H1 (cell line): Measurements from ENCODE around the gene INSIG1. TPM values are rescaled to one million over a fixed set of nuclear protein-coding genes. Genes with fewer than 3 reads are reported as not detected.
A peak's percentile ranks its signal among the peaks of the same experiment; 100 is the strongest.

Experiments used
- CTCF ChIA-PET: fragments of 300-600 bp; sonication (Branson Sonifier 250); formaldehyde crosslinking; loops from one replicate; lab custom pipeline; 2021; ENCODE audit not compliant: partially characterized antibody; lab: Charles Lee
- POLR2A ChIA-PET: fragments of 300-600 bp; sonication (Branson Sonifier 250); formaldehyde crosslinking; loops from one replicate; lab custom pipeline; 2021; ENCODE audit warnings: inconsistent platforms; ENCODE audit not compliant: partially characterized antibody; lab: Charles Lee
- DNase-seq, 2 experiments: peaks; one replicate each; pipeline versions ENCODE4 v3.0.0 to v3.0.0-alpha.2; 2010 to 2022; ENCODE audit warnings: low spot score in 2 of 2, low read depth in 1 of 2, mixed read lengths in 1 of 2
- FAIRE-seq: peaks from 2 replicates; lab custom pipeline; 2011; peaks lifted over from hg19 to GRCh38; lab: Jason Lieb, UNC
- H2AFZ ChIP-seq: 2 replicates; pipeline ENCODE4 v1.8.1; 2012; ENCODE audit warnings: low read length, inconsistent platforms
- H2AK5ac ChIP-seq: 2 replicates; pipeline ENCODE4 v1.6.1; 2013; ENCODE audit warnings: low read depth, low read length
- H2BK120ac ChIP-seq: replicated peaks from 2 replicates; pipeline ENCODE3; 2013; ENCODE audit warnings: low read depth, low read length, inconsistent platforms
- H2BK12ac ChIP-seq: 2 replicates; pipeline ENCODE4 v1.6.1; 2013; ENCODE audit warnings: low read depth, low read length
- H2BK15ac ChIP-seq: 2 replicates; pipeline ENCODE4 v1.6.1; 2013; ENCODE audit warnings: low read length
- H2BK20ac ChIP-seq: 2 replicates; pipeline ENCODE4 v1.6.1; 2013; ENCODE audit warnings: low read length
- H2BK5ac ChIP-seq: 2 replicates; pipeline ENCODE4 v1.6.1; 2013; ENCODE audit warnings: low read depth, low read length
- H3K14ac ChIP-seq: 2 replicates; pipeline ENCODE4 v1.6.1; 2013; ENCODE audit warnings: inconsistent platforms; ENCODE audit not compliant: insufficient read length
- H3K18ac ChIP-seq: 2 replicates; pipeline ENCODE4 v1.6.1; 2013; ENCODE audit warnings: low read length; ENCODE audit errors: extremely low read depth
- H3K23ac ChIP-seq: 2 replicates; pipeline ENCODE4 v1.6.1; 2013; ENCODE audit warnings: inconsistent platforms; ENCODE audit not compliant: insufficient read length
- H3K23me2 ChIP-seq: 2 replicates; pipeline ENCODE4 v1.6.1; 2013; ENCODE audit warnings: low read depth, low read length
- H3K27ac ChIP-seq: 2 replicates; pipeline ENCODE4 v1.6.1; 2011; ENCODE audit warnings: low read depth, low read length, inconsistent platforms
- H3K27me3 ChIP-seq, 4 experiments: replicated peaks in 1 of 4; 1 replicate in 1 of 4; 2 replicates in 3 of 4; pipeline versions ENCODE4 v1.6.1 to v1.8.1; 2011 to 2013; ENCODE audit warnings: low read length in 3 of 4, mild to moderate bottlenecking in 3 of 4, inconsistent platforms in 2 of 4, mixed read lengths in 2 of 4, moderate library complexity in 1 of 4; ENCODE audit not compliant: control insufficient read depth in 3 of 4, insufficient read depth in 3 of 4; ENCODE audit errors: extremely low read depth in 1 of 4
- H3K36me3 ChIP-seq, 4 experiments: 2 replicates each; pipeline versions ENCODE4 v1.6.1 to v1.8.1; 2011 to 2013; ENCODE audit warnings: mild to moderate bottlenecking in 4 of 4, low read length in 3 of 4, moderate library complexity in 2 of 4, control low read depth in 1 of 4, inconsistent platforms in 1 of 4; ENCODE audit not compliant: insufficient read depth in 4 of 4, control insufficient read depth in 2 of 4
- H3K4ac ChIP-seq: replicated peaks from 2 replicates; pipeline ENCODE3; 2013; ENCODE audit warnings: low read length, low read depth, mixed read lengths, inconsistent platforms; ENCODE audit not compliant: insufficient read length
- H3K4me1 ChIP-seq, 4 experiments: replicated peaks in 1 of 4; 1 replicate in 1 of 4; 2 replicates in 3 of 4; pipeline versions ENCODE4 v1.6.1 to v1.8.1; 2011 to 2013; ENCODE audit warnings: low read length in 3 of 4, inconsistent platforms in 2 of 4, mixed read lengths in 1 of 4; ENCODE audit not compliant: insufficient read depth in 4 of 4, control insufficient read depth in 3 of 4
- H3K4me2 ChIP-seq, 2 experiments: 2 replicates each; pipeline versions ENCODE4 v1.6.1 to v1.8.1; 2011 to 2013; ENCODE audit warnings: low read depth in 2 of 2, low read length in 2 of 2, control low read depth in 1 of 2, inconsistent platforms in 1 of 2, mild to moderate bottlenecking in 1 of 2; ENCODE audit not compliant: insufficient read depth in 1 of 2
- H3K4me3 ChIP-seq, 4 experiments: fragments of 200-600, 300-600 bp in 1 of 4; sonication (generic), shearing (Covaris generic), sonication (Bioruptor Twin) in 1 of 4; 2 replicates each; pipeline versions ENCODE4 v1.5.1 to v1.8.1; 2011 to 2016; ENCODE audit warnings: low read length in 4 of 4, low read depth in 3 of 4, control low read depth in 2 of 4, inconsistent platforms in 2 of 4, mild to moderate bottlenecking in 2 of 4, mixed read lengths in 1 of 4, moderate library complexity in 1 of 4; ENCODE audit not compliant: insufficient read depth in 2 of 4; ENCODE audit errors: extremely low read depth in 1 of 4
- H3K56ac ChIP-seq: replicated peaks from 2 replicates; pipeline ENCODE3; 2013; ENCODE audit warnings: low read depth, mild to moderate bottlenecking, mixed read lengths, low read length, inconsistent platforms; ENCODE audit not compliant: insufficient read length
- H3K79me1 ChIP-seq: 2 replicates; pipeline ENCODE4 v1.6.1; 2013; ENCODE audit warnings: low read depth, low read length, control low read depth
- H3K79me2 ChIP-seq, 2 experiments: 2 replicates each; pipeline versions ENCODE4 v1.6.1 to v1.8.1; 2012 to 2013; ENCODE audit warnings: low read length in 2 of 2, mild to moderate bottlenecking in 2 of 2, inconsistent platforms in 1 of 2; ENCODE audit not compliant: insufficient read depth in 2 of 2, control insufficient read depth in 1 of 2
- H3K9ac ChIP-seq, 4 experiments: replicated peaks in 1 of 4; 1 replicate in 1 of 4; 2 replicates in 3 of 4; pipeline versions ENCODE4 v1.6.1 to v1.8.1; 2011 to 2013; ENCODE audit warnings: low read depth in 3 of 4, low read length in 3 of 4, control low read depth in 2 of 4, mild to moderate bottlenecking in 2 of 4, moderate library complexity in 2 of 4, inconsistent platforms in 1 of 4; ENCODE audit errors: extremely low read depth in 1 of 4
- H3K9me3 ChIP-seq, 2 experiments: 2 replicates each; pipeline versions ENCODE4 v1.6.1 to v1.8.1; 2012 to 2013; ENCODE audit warnings: mild to moderate bottlenecking in 2 of 2, moderate library complexity in 2 of 2, control low read depth in 1 of 2, inconsistent platforms in 1 of 2, low read depth in 1 of 2, low read length in 1 of 2, mixed read lengths in 1 of 2; ENCODE audit not compliant: insufficient read depth in 2 of 2
- H4K20me1 ChIP-seq, 2 experiments: replicated peaks in 1 of 2; 2 replicates each; pipeline versions ENCODE3 to v1.8.1; 2011 to 2013; ENCODE audit warnings: inconsistent platforms in 2 of 2, low read length in 2 of 2, mild to moderate bottlenecking in 1 of 2; ENCODE audit not compliant: insufficient read depth in 2 of 2, control insufficient read depth in 1 of 2
- H4K5ac ChIP-seq: 2 replicates; pipeline ENCODE4 v1.6.1; 2013; ENCODE audit warnings: low read length, low read depth, mixed read lengths, inconsistent platforms; ENCODE audit not compliant: insufficient read length
- H4K8ac ChIP-seq: 2 replicates; pipeline ENCODE4 v1.8.0; 2013; ENCODE audit warnings: mild to moderate bottlenecking, moderate library complexity, low read length, inconsistent platforms; ENCODE audit not compliant: insufficient read depth; ENCODE audit errors: extremely low read depth
- H4K91ac ChIP-seq: replicated peaks from 2 replicates; pipeline ENCODE3; 2013; ENCODE audit warnings: low read length, mixed read lengths, inconsistent platforms; ENCODE audit not compliant: insufficient read length
- CEBPB ChIP-seq: IDR thresholded peaks from 2 replicates; pipeline ENCODE4 v1.6.1; 2012; ENCODE audit warnings: low read depth, low read length
- KDM4A ChIP-seq: IDR thresholded peaks from one replicate; pipeline ENCODE4 v1.7.1; 2012; ENCODE audit warnings: low read depth, mild to moderate bottlenecking, moderate library complexity, low read length, inconsistent platforms; ENCODE audit not compliant: severe bottlenecking
- POLR2A ChIP-seq, 2 experiments: IDR thresholded peaks; 1 replicate in 1 of 2; 2 replicates in 1 of 2; pipeline ENCODE4 v1.6.1; 2011; ENCODE audit warnings: low read depth in 2 of 2, low read length in 2 of 2, mild to moderate bottlenecking in 2 of 2; ENCODE audit errors: control extremely low read depth in 1 of 2
- SRF ChIP-seq: IDR thresholded peaks from 2 replicates; pipeline ENCODE4 v1.6.1; 2011; ENCODE audit warnings: mild to moderate bottlenecking, low read depth, low read length, moderate library complexity
- WGBS, 2 experiments: shearing (Covaris generic) in 1 of 2; methylation state at CpG; one replicate each; pipeline versions ENCODE4 v1.1.6 to v1.1.7; 2013 to 2015; ENCODE audit warnings: low lambda C conversion rate in 2 of 2, mixed read lengths in 2 of 2, inconsistent platforms in 1 of 2, low coverage in 1 of 2, missing lambda C conversion rate in 1 of 2; ENCODE audit not compliant: insufficient replicate concordance in 2 of 2, insufficient coverage in 1 of 2, insufficient read length in 1 of 2; ENCODE audit errors: extremely low coverage in 1 of 2, missing lambda C conversion rate in 1 of 2; 5-methylcytosine and 5-hydroxymethylcytosine counted together
- polyA plus RNA-seq, 7 experiments: library from polyadenylated mRNA; depleted of rRNA in 3 of 7; stranded (reverse) in 5 of 7; unstranded in 2 of 7; fragments of >200 nt in 5 of 7; fragments of 200-250 nt in 2 of 7; gene quantifications; 1 replicate in 5 of 7; 2 replicates in 1 of 7; 4 replicates in 1 of 7; pipeline versions ENCODE4 v1.2.1 to v1.2.3, GENCODE V29; 2011 to 2013; ENCODE audit warnings: missing spikeins in 2 of 7, mixed read lengths in 2 of 7
- total RNA-seq: library from RNA; stranded (reverse); fragmentation: NEBNext Ultra II Directional; extraction: Animal tissue kit (Norgen Biotek cat#: 25700); gene quantifications from 2 replicates; pipeline ENCODE4 v1.2.1, GENCODE V29; 2021

INSIG1 gene
- total and polyA plus RNA-seq, 2 of the 8 experiments (the other 6 are each of a cell fraction or from before 2014, with no cell fraction given), result 40.0 to 58.4 TPM

GRCh38 chr7:155296006-155296787 is 1.5 kb upstream of the INSIG1 start:
- ChIA-PET POLR2A (interaction anchor here (0.6 to 2.2 kb wide), 6 partner anchors 10 to 309 kb away, joined by 3 to 7 read pairs (median 3); no protein-coding TSS in a partner anchor), CTCF (interaction anchor here (0.6 to 2.3 kb wide), 8 partner anchors 11 to 382 kb away, joined by 3 to 8 read pairs (median 4); no protein-coding TSS in a partner anchor)
- H2BK120ac ChIP-seq, result no peak overlapping the region
- no peak overlapping the region for H4K8ac ChIP-seq
- peaks cover 12 to 28% of the 10 kb centered on the region in 2 experiments for H3K79me2 ChIP-seq
- H3K36me3 ChIP-seq, result peaks cover 0 to 14% (median 0%) of the 10 kb centered on the region in 4 experiments; a peak in 2 of 8 replicates
- peak overlapping the region; percentile 93; the same call in 1 of the 2 replicates for H2BK5ac ChIP-seq
- H3K9me3 ChIP-seq, result no peaks in the 10 kb centered on the region
- H3K4me3 ChIP-seq, result peak overlapping the region; percentile 43 to 75 (median 50); a peak in 7 of 8 replicates
- H4K5ac ChIP-seq, result no peak overlapping the region
- H2BK20ac ChIP-seq, result peak overlapping the region; percentile 82; the same call in 1 of the 2 replicates
- peak overlapping the region; percentile 94; the same call in 1 of the 2 replicates for H3K18ac ChIP-seq
- H3K14ac ChIP-seq, result no peak overlapping the region
- peaks cover 13 to 17% of the 10 kb centered on the region in 2 experiments for H4K20me1 ChIP-seq
- H2BK15ac ChIP-seq, result 0 out of 2 replicates have a peak overlapping the region, but pooled peaks have one; percentile 55
- H2BK12ac ChIP-seq, result peak overlapping the region; percentile 92; the same call in 1 of the 2 replicates
- peaks cover 12% of the 10 kb centered on the region for H3K23me2 ChIP-seq
- peaks cover 7 to 23% (median 14%) of the 10 kb centered on the region in 4 experiments; a peak in 6 of 7 replicates for H3K4me1 ChIP-seq
- H3K56ac ChIP-seq, result no peak overlapping the region
- H3K23ac ChIP-seq, result no peak overlapping the region
- no peak overlapping the region for H2AFZ ChIP-seq
- DNase-seq (no peak), FAIRE-seq (no peak)
- 76% methylated on average over 18 of the region's 18 CpGs; no CpG with 5 or more reads in 1 of the 2 experiments for WGBS, 2 experiments
- TF ChIP-seq KDM4A (no peak), SRF (no peak), POLR2A (IDR thresholded peaks at IDR 0.05; ENCODE audit: control extremely low read depth in 1 of 2, low read depth in 2 of 2, low read length in 2 of 2) (0 out of 3 replicates have a peak, but pooled peaks of 1 of the 2 experiments have one; percentile 7), CEBPB (no peak)
- H3K9ac ChIP-seq, result peak overlapping the region in 2 of 4 experiments; percentile 67 to 73; a peak in 4 of 7 replicates
- H3K4ac ChIP-seq, result no peak overlapping the region
- no peaks in the 10 kb centered on the region for H3K27me3 ChIP-seq
- H4K91ac ChIP-seq, result peak overlapping the region; percentile 7
- H3K27ac ChIP-seq, result 0 out of 2 replicates have a peak overlapping the region, but pooled peaks have one; percentile 76
- peaks cover 5% of the 10 kb centered on the region; the same call in 1 of the 2 replicates for H3K79me1 ChIP-seq
- peak overlapping the region; percentile 66; the same call in 1 of the 2 replicates for H2AK5ac ChIP-seq
- peak overlapping the region; percentile 86 to 95 for H3K4me2 ChIP-seq
